Measurements from ENCODE around the gene S1PR5. TPM values are rescaled to one million over a fixed set of nuclear protein-coding genes. Genes with fewer than 3 reads are reported as not detected.
A peak's percentile ranks its signal among the peaks of the same experiment; 100 is the strongest.

S1PR5 gene
- total and polyA plus RNA-seq, 2 of the 8 experiments (the other 6 are each of a cell fraction or from before 2014, with no cell fraction given): 2.4 to 8.6 TPM

- TF ChIP-seq KDM4A (IDR thresholded peaks at IDR 0.05; ENCODE audit: low read depth, low read length, severe bottlenecking) (peak; percentile 65), BRCA1 (IDR thresholded peaks at IDR 0.05; ENCODE audit: low read depth, low read length) (no peak), BACH1 (IDR thresholded peaks at IDR 0.05; ENCODE audit: low read length) (no peak; the same call in 1 of the 2 replicates), CTCF (IDR thresholded peaks at IDR 0.05; ENCODE audit: control extremely low read depth in 1 of 3, insufficient read depth in 1 of 3, low read depth in 1 of 3, low read length in 3 of 3) (0 out of 4 replicates have a peak, but pooled peaks of 1 of the 3 experiments have one; percentile 2), RNF2 (IDR thresholded peaks at IDR 0.05; ENCODE audit: borderline replicate concordance, low read depth, low read length, missing control alignments, poor library complexity, severe bottlenecking) (peak; percentile 51), E2F6 (IDR thresholded peaks at IDR 0.05) (peak; percentile 98), EGR1 (IDR thresholded peaks at IDR 0.05; ENCODE audit: borderline replicate concordance, low read depth, low read length) (no peak), PHF8 (conservative IDR thresholded peaks at IDR 0.05; ENCODE audit: low read depth, low read length) (peak; percentile 31), RFX5 (IDR thresholded peaks at IDR 0.05; ENCODE audit: borderline replicate concordance, low read depth, low read length) (no peak), KDM5A (IDR thresholded peaks at IDR 0.05; ENCODE audit: low read length) (no peak)
Measured at GRCh38 chr19:10503002-10503789, 14.1 kb downstream of the S1PR5 start, which contains the start of gene KEAP1 (continued).

Data from H1 (cell line).